Measurements from ENCODE around the gene SLC35E4. TPM values are rescaled to one million over a fixed set of nuclear protein-coding genes. Genes with fewer than 3 reads are reported as not detected.
"Not testable (repeated sequence)": the region's sequence is repeated elsewhere in the genome, so short reads cannot be mapped to it uniquely, and the experiment has no call there.

The SLC35E4 gene
- total RNA-seq, 1 donor from 2014 or later = 2.0 TPM

DNA sequence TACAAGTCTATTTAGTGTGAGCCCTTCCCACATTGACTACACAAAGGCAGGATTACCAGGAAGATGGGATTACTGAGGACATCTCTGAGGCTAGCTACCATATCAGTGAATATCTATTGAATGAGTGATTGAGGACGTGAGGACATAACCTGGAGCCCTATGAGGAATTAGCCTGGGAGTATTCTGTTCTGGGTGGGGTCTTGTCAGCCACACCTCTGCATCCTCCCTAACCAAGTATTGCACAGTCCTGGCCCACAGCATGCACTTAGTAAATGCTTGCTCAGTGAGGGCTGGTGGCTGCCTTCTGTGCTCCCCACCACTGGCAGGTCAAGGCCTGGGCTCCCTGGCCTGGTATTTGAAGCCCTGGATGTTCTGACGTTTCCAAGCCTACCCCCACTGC lies 17.3 kb downstream of the SLC35E4 start:
- no peak for ATAC-seq

DNA sequence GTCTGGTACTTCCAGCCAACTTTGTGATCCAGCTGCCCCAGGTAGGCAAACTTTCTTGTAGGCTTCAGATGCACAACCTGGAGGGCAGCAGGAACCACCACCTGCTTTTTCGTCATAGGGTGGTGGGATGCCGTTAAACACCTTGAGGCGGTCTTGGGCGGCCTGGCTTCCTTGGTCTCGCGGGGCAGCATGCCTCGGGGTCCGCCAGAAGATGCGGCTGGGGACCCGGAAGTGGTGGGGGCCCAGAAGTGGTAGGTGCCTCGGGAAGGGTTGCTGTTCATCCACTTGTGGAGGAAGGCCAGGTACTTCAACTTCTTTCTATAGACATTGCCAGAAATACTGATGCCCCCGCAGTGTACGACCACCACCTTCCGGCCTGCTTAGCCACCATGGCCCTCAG lies 18.8 kb downstream of the SLC35E4 start:
- ATAC-seq = no peak

DNA sequence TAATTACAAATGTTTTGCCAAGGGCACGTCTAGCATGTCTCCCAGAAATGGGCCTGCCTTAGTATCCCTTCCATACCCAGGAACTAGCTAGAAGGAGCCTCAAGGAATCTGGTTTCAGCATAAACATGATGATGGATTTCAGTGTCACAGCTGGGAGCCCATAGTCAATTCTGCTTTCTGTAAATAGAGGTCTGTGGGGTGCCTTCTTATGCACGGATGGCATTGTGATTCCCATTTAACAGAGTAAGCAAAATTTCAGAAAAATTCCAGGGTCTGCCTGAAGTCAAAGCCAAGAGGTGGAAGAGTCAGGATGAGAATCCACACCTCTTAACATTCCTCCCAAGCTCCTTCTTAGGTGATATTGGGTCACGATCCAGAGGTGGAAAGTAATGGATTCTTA lies 20.0 kb downstream of the SLC35E4 start:
- ATAC-seq = no peak

DNA sequence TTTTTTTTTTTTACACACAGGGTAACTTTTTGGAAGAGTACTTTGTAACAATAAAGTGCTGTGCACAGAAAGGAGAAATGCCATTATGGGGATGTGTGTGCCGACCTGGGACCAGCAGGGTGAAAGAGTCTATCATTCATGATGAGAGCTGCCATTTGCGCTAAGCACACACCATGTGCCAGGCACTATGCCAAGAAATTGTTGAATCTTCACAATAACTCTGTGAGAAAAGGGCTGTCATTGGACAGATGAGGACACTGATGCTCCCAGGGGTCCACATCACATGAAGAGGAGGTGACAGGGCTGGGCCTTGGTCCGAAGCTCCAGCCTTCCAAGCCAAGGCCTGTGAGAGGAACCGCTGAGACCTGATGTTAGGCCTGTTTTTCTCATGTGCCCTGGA lies 26.5 kb downstream of the SLC35E4 start:
- no peak for ATAC-seq

DNA sequence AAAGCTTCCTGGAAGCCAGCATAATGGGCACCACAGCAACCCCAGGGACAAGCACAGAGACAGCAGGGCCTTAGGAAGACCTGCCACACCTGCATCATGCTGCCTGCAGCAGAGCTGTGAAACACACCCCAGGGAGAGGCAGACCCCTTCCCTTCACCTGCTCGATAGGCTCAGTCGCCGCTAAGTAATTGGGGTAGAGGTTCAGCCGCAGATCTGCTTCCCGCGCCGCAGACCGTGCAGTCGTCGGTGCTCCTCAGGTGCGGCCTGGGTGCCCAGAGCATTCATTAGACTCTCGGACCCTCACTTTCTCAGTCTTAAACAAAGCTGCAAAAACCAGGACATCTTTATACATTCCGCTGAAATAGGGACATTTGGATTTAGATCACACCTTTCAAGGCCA lies 29.2 kb downstream of the SLC35E4 start:
- ATAC-seq = no peak

GRCh38 chr22:30665266-30665665 lies 29.7 kb downstream of the SLC35E4 start:
- ATAC-seq = no peak

GRCh38 chr22:30665786-30666185 lies 30.2 kb downstream of the SLC35E4 start:
- ATAC-seq = no peak

- ATAC-seq = no peak
Observed at GRCh38 chr22:30667107-30667493, 31.5 kb downstream of the SLC35E4 start.

DNA sequence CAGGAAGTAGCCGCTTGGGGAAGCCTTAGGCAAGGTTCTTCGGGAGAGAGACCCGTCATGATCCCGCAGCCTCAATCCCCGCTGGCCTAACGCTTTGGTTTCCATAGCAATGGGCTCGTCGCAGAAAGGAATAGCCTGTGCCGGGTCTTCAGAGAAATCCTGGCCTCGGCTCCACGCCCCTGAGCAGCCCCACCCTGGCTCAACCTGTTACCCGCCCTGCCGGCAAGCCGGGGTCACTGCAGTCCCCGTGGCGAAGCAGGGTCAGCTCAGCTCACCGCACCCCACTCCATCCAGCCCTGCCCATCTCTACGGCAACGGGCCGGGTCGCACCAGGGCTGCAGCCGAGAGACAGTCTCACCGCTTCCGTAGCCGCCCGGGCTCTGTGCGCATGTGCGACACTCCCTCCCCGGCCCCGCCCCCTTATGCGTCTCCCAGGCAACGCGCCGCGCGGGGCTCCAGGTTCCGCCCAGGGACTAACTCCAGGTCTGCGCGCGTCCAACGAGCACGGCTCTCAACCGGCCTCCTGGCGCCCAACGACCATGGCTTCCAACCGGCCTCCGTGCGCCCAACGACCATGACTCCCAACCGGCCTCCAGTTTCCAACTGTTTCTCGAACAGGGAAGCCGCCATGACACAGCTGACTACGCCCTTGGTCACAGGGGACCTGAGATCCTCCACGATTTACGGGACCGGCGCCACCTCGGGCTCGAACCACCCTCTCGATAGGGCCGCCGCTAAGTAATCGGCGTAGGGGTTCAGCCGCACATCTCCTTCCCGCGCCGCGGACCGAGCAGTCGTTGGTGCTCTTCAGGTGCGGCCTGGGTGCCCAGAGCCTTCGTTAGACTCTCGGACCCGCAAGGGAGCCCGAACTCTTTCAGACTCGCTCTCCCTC lies 32.2 kb downstream of the SLC35E4 start, which contains the start of gene DUSP18:
Gene DUSP18 (minus strand): TSS at position 382 of the 892 bp plus-strand sequence. CDS start 3,872 bp downstream, outside the sequence.
- peak; percentile 96 for ATAC-seq

DNA sequence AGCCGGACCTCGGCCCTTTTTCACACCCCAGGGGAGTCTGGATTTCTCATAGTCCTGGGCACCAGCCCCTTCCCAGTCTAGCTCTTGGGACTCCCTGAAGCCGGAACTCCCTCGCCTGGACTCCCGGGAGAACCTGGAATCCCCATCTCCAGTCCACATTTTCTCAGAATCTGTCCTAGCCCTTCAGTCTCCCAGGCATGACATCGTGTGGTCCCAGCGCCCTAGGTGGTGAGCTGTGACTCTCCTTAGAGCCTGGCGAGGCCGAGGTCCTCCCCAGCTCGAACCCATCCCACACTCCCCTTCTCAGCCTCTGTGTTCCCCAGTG lies 32.8 kb downstream of the SLC35E4 start:
- ATAC-seq = no peak

DNA sequence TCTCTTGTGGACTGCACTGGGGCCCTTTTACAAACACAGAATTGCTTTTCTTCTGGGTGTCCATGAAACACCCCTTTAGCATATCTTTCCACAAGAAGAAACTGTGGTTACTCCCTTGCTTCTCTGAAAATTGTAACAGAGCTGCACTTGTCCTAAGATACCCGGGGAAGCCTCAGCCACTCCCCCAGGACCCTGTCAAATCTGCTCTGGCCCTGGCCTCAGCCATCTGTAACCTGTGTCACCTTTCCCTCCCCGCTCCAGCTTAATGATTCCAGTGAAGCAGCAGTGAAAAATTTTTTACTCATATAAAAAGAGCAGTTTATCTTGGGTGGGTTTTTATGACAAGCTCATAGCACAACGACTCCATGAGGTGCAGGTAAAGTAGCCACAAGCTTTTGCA lies 35.5 kb downstream of the SLC35E4 start:
- no peak for ATAC-seq

- ATAC-seq = no peak
Observed at GRCh38 chr22:30673136-30673535, 37.6 kb downstream of the SLC35E4 start.

- ATAC-seq = no peak
Observed at GRCh38 chr22:30674482-30674881, 38.9 kb downstream of the SLC35E4 start.

- ATAC-seq = no peak
Observed at GRCh38 chr22:30675436-30675835, 39.9 kb downstream of the SLC35E4 start.

DNA sequence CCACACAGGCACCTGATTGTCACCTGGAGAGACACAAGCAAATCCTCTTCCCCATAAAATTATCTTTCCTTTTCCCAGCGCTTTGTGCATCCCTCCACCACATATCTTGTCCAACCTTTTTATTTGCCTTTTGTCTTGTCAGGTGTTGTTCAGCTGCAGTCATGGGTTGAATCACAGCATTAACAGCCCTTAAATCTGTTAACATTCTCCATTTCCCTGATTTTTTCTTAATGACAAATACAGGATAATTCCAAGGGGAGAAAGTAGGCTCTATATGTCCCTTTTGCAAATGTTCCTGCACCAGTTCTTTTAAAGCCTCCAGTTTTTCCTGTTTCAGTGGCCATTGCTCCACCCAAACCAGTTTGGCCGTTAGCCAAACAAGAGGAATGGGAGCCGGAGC lies 41.0 kb downstream of the SLC35E4 start:
- ATAC-seq = not testable (repeated sequence)

DNA sequence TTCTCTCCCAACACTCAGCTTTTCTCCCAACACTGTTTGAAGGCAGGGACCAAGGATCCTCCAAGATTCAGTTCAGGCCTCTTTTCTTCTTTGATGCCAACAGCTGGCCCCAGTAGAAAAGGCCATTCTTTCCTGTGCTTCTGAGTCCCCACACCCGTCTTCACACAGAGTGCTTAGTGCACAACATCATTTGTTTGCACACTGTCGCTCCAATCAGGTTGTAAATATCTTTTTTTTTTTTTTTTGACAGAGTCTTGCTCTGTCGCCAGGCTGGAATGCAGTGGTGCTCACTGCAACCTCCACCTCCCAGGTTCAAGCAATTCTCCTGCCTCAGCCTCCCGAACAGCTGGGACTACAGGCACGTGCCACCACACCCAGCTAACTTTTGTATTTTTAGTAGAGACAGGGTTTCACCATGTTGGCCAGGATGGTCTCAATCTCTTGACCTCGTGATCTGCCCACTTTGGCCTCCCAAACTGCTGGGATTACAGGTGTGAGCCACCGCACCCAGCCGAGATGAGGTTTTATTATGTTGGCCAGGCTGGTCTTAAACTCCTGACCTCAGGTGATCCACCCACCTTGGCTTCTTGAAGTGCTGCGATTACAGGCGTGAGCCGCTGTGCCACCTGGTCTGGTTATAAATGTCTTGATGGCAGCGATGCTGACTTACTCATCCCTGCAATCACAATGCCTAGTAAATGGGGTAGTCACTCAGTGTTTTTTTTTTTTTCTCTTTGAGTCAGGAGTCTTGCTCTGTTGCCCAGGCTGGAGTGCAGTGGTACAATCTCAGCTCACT lies 44.5 kb downstream of the SLC35E4 start:
- ATAC-seq = not testable (repeated sequence)

DNA sequence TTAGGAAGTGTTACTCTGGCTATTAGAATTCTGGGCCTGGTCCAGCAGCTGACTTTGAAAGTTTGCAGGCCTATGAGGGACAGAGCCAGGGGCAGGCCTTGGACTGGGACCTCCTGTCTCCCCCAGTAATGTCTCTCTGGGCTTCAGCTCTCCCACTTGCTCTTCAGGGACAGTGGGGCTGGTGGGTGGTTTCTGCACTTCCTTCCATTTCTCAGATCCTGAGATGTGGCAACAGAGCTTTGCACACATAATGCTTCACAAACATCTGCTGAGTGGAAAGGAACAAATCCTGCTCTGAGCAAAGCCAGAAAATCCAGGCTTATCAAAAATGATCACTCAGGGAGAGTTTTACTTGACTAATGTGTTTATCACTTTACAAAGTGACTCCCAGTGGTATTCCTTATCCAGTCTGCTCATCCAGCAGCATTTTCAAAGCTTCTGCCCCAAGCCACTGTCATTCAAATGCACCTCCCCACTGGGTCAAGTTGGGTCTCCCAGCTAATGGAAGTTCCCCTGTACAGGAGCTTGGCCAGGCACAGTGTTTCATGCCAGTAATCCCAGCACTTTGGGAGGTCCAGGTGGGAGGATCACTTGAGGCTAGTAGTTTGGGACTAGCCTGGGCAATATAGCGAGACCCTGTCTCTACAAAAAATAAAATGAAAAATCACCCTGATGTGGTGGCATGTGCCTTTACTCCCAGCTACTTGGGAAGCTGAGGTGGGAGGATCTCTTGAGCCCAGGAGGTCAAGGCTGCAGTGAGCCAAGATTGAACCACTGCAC lies 45.6 kb downstream of the SLC35E4 start:
- ATAC-seq = no peak

DNA sequence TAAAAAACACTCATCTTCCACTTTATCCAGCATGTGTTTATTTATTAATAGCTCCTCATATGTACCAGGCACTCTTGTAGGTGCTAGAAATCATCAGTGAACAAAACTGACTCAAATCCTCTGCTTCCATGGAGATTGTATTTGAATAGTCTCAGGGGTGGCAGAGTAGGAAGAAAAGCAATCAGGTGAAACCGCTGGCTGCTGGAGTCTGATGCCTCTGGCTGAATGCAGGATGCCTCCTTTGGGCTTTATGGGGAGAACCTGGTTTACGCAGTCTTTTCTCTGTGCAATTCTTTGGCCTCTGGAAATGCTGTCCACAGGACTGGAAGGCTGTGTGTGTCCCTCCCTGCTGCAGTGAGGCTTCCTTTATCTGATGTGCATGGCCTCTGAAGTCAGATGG lies 46.2 kb downstream of the SLC35E4 start:
- ATAC-seq = no peak

- ATAC-seq = no peak
Observed at GRCh38 chr22:30685178-30685577, 49.6 kb downstream of the SLC35E4 start.

DNA sequence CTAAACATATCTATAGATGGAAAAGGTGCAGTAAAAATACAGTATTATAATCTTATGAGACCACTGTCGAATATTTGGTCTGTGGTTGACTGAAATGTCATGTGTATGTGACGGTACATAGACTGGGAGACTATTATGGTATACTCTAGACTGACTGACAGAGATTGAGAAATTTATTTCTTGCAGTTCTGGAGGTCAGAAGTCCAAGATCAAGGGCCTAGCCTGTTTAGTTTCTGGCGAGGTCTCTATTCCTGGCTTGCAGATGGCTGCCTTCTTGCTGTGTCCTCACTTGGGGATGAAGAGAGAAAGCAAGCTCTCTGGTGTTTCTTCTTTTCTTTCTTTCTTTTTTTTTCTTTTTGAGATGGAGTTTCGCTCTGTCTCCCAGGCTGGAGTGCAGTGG lies 51.8 kb downstream of the SLC35E4 start:
- no peak for ATAC-seq

DNA sequence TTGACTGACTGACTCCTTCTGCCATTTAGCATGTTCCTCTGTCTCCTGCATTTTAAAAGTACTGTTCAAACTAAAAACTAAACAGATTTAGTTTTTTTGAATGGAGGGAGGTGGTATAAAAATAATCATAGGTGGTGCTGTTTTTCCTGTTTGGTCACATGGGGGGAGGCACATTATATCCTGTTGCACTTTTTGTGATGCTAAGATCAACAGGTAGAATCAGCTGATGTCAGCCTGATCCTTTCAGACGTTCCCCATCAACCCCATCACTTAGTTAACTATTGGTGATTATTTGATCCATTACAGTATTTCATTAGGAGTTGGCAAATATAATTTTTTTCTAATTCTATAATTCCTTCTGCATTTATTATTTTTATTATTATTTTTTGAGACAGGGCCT lies 54.0 kb downstream of the SLC35E4 start:
- no peak for ATAC-seq

GRCh38 chr22:30691204-30691603 lies 55.6 kb downstream of the SLC35E4 start:
- no peak for ATAC-seq

- peak; percentile 43 for ATAC-seq
Observed at GRCh38 chr22:30694171-30694639, 58.6 kb downstream of the SLC35E4 start.
